Osteoblast (primary cell): ENCODE data around the gene DOCK1. TPM values are rescaled to one million over a fixed set of nuclear protein-coding genes. Genes with fewer than 3 reads are reported as not detected.

Experiments
- DNase-seq: peaks from one replicate; pipeline ENCODE4 v3.0.0; 2011; ENCODE audit warnings: low spot score, mixed read lengths; ENCODE audit not compliant: insufficient read length; ENCODE audit errors: missing footprints
- H2AFZ ChIP-seq: 2 replicates; pipeline ENCODE4 v1.6.0; 2011; ENCODE audit warnings: mild to moderate bottlenecking, low read length
- H3K27ac ChIP-seq: 2 replicates; pipeline ENCODE4 v1.5.1; 2011; ENCODE audit warnings: mild to moderate bottlenecking, low read depth, low read length, moderate library complexity
- H3K27me3 ChIP-seq: 2 replicates; pipeline ENCODE4 v1.6.0; 2012; ENCODE audit warnings: mild to moderate bottlenecking, control low read depth, inconsistent platforms, low read length, moderate library complexity; ENCODE audit not compliant: insufficient read depth
- H3K36me3 ChIP-seq: 2 replicates; pipeline ENCODE4 v1.5.1; 2011; ENCODE audit warnings: mild to moderate bottlenecking, low read length, control low read depth, moderate library complexity; ENCODE audit not compliant: insufficient read depth
- H3K4me1 ChIP-seq: 2 replicates; pipeline ENCODE4 v1.5.1; 2011; ENCODE audit warnings: mild to moderate bottlenecking, low read length, control low read depth, moderate library complexity; ENCODE audit not compliant: insufficient read depth
- H3K4me2 ChIP-seq: 2 replicates; pipeline ENCODE4 v1.6.0; 2011; ENCODE audit warnings: mild to moderate bottlenecking, low read length; ENCODE audit not compliant: insufficient read depth
- H3K4me3 ChIP-seq: fragments of 200-600 bp; sonication (generic); 3 replicates; pipeline ENCODE4 v1.5.1; 2012; ENCODE audit warnings: mild to moderate bottlenecking, low read length, inconsistent platforms; ENCODE audit not compliant: insufficient read depth
- H3K79me2 ChIP-seq: 2 replicates; pipeline ENCODE4 v1.6.0; 2012; ENCODE audit warnings: mild to moderate bottlenecking, low read length, control low read depth, inconsistent platforms; ENCODE audit not compliant: insufficient read depth
- H3K9me3 ChIP-seq: 2 replicates; pipeline ENCODE4 v1.5.1; 2011; ENCODE audit warnings: low read depth, low read length, control low read depth
- H4K20me1 ChIP-seq: 2 replicates; pipeline ENCODE4 v1.6.0; 2012; ENCODE audit warnings: mild to moderate bottlenecking, low read length, control low read depth; ENCODE audit not compliant: insufficient read depth
- CTCF ChIP-seq: IDR thresholded peaks from 2 replicates; pipeline ENCODE4 v1.5.1; 2011; ENCODE audit warnings: mild to moderate bottlenecking, low read depth, low read length, moderate library complexity; ENCODE audit errors: extremely low read depth
- total RNA-seq: library from RNA; depleted of rRNA; stranded (reverse); fragments of >200 nt; gene quantifications from 2 replicates; pipeline ENCODE4 v1.2.3, GENCODE V29; 2012

DOCK1 gene
- total RNA-seq, 1 donor = 80.3 TPM

GRCh38 chr10:127012071-127012768, 107.0 kb downstream of the DOCK1 start:
- Histone ChIP-seq H3K4me1 (no peaks in the 10 kb centered on the region), H3K27ac (no peak overlapping the region), H3K27me3 (no peaks in the 10 kb centered on the region), H2AFZ (no peak overlapping the region), H4K20me1 (peaks cover 17% of the 10 kb centered on the region), H3K9me3 (no peaks in the 10 kb centered on the region), H3K4me3 (no peak overlapping the region), H3K4me2 (no peak overlapping the region), H3K36me3 (peaks cover 21% of the 10 kb centered on the region), H3K79me2 (peaks cover 6% of the 10 kb centered on the region)
- TF ChIP-seq CTCF = no peak
- no peak for DNase-seq

- Histone ChIP-seq H3K4me2 (no peak overlapping the region), H4K20me1 (peaks cover 21% of the 10 kb centered on the region), H2AFZ (no peak overlapping the region), H3K79me2 (peaks cover 5% of the 10 kb centered on the region), H3K27ac (no peak overlapping the region), H3K27me3 (no peaks in the 10 kb centered on the region), H3K4me3 (no peak overlapping the region), H3K36me3 (peaks cover 19% of the 10 kb centered on the region), H3K4me1 (no peaks in the 10 kb centered on the region), H3K9me3 (no peaks in the 10 kb centered on the region)
- no peak for TF ChIP-seq CTCF
- no peak for DNase-seq
Observed at GRCh38 chr10:127012769-127013152, 107.5 kb downstream of the DOCK1 start.

- Histone ChIP-seq H3K27me3 (no peaks in the 10 kb centered on the region), H3K36me3 (peaks cover 18% of the 10 kb centered on the region)
- TF ChIP-seq CTCF = no peak
Observed at GRCh38 chr10:127013211-127013656, 108.0 kb downstream of the DOCK1 start.

GRCh38 chr10:127013691-127014473, 108.7 kb downstream of the DOCK1 start:
- no peaks in the 10 kb centered on the region for H3K27me3 ChIP-seq
- peaks cover 21% of the 10 kb centered on the region for H4K20me1 ChIP-seq
- peaks cover 21% of the 10 kb centered on the region for H3K36me3 ChIP-seq

More at GRCh38 chr10:127013211-127013656, 108.0 kb downstream of the DOCK1 start:
- Histone ChIP-seq H3K27ac (no peak overlapping the region), H4K20me1 (peaks cover 21% of the 10 kb centered on the region), H2AFZ (no peak overlapping the region), H3K4me1 (no peaks in the 10 kb centered on the region), H3K79me2 (peaks cover 5% of the 10 kb centered on the region), H3K9me3 (no peaks in the 10 kb centered on the region), H3K4me2 (no peak overlapping the region), H3K4me3 (no peak overlapping the region)
- no peak for DNase-seq

More at GRCh38 chr10:127013691-127014473, 108.7 kb downstream of the DOCK1 start:
- no peak overlapping the region for H3K4me3 ChIP-seq
- no peak overlapping the region for H3K4me2 ChIP-seq
- H3K4me1 ChIP-seq = no peaks in the 10 kb centered on the region
- peaks cover 5% of the 10 kb centered on the region for H3K79me2 ChIP-seq
- no peaks in the 10 kb centered on the region for H3K9me3 ChIP-seq
- H2AFZ ChIP-seq = no peak overlapping the region
- H3K27ac ChIP-seq = no peak overlapping the region
- no peak for DNase-seq
- TF ChIP-seq CTCF = no peak
